Transverse colon (tissue), 4 donors: ENCODE measurements around the gene GPR143. TPM values are rescaled to one million over a fixed set of nuclear protein-coding genes. Genes with fewer than 3 reads are reported as not detected.

Experiments used
- DNase-seq: peaks from one replicate; pipeline ENCODE4 v3.0.0-alpha.2; 2019
- H3K27ac ChIP-seq, 4 donors: fragments of 200-600 bp; sonication (generic); 2 replicates each; pipeline ENCODE4 v1.5.1; 2016 to 2018; ENCODE audit warnings: inconsistent platforms in 4 of 4
- H3K27me3 ChIP-seq: fragments of 200-600 bp; sonication (generic); 2 replicates; pipeline ENCODE4 v1.5.1; 2017; ENCODE audit warnings: inconsistent platforms
- H3K36me3 ChIP-seq, 4 donors: fragments of 200-600 bp; sonication (generic); 2 replicates each; pipeline ENCODE4 v1.5.1; 2017 to 2019; ENCODE audit warnings: inconsistent platforms in 4 of 4
- H3K4me1 ChIP-seq, 4 donors: fragments of 200-600 bp; sonication (generic); 2 replicates each; pipeline ENCODE4 v1.5.1; 2017 to 2020; ENCODE audit warnings: inconsistent platforms in 4 of 4
- H3K4me3 ChIP-seq, 4 donors: fragments of 200-600 bp; sonication (generic); 1 replicate in 1 of 4; 2 replicates in 3 of 4; pipeline versions ENCODE4 v1.5.1 to v1.6.1; 2017 to 2019; ENCODE audit warnings: inconsistent platforms in 4 of 4
- H3K9me3 ChIP-seq, 2 donors: fragments of 200-600 bp; sonication (generic); 2 replicates each; pipeline ENCODE4 v1.5.1; 2017 to 2019; ENCODE audit warnings: inconsistent platforms in 2 of 2
- EP300 ChIP-seq: sonication (generic); formaldehyde crosslinking; IDR thresholded peaks from one replicate; pipeline ENCODE4 v1.6.1; 2017; ENCODE audit warnings: antibody characterized with exemption, low read depth
- POLR2A ChIP-seq: fragments of 450-650 bp; IDR thresholded peaks from one replicate; pipeline ENCODE4 v1.6.1; 2016; ENCODE audit warnings: antibody characterized with exemption, mild to moderate bottlenecking, moderate library complexity
- POLR2AphosphoS5 ChIP-seq, 3 donors: sonication (generic); formaldehyde crosslinking; IDR thresholded peaks; one replicate each; pipeline ENCODE4 v1.6.1; 2016; ENCODE audit warnings: antibody characterized with exemption in 3 of 3
- WGBS, 2 donors: methylation state at CpG; one replicate each; pipeline ENCODE4 v1.1.5; 2018; ENCODE audit warnings: low coverage in 1 of 2; 5-methylcytosine and 5-hydroxymethylcytosine counted together
- in situ Hi-C, 4 donors: fragments of 200-750 bp; cut with MboI; loops; one replicate each; pipeline versions ENCODE4 v1.15.0 to v1.15.1; 2017; ENCODE audit warnings: low sequenced_read_pairs in 3 of 4, low pct_ligation_motif_present in 1 of 4, low pct_unique_long_range_greater_than_20kb in 1 of 4
- intact Hi-C: fragments of 100-400 bp; cut with DNase I; formaldehyde crosslinking; loops from one replicate; pipeline ENCODE4 v1.15.1; 2023; ENCODE audit warnings: low total_unique reads
- total RNA-seq, 4 donors: library from RNA; depleted of rRNA; stranded (reverse); fragments of >200 nt; gene quantifications; one replicate each; pipeline ENCODE4 v1.1.0, GENCODE V29; 2016
- TF ChIP-seq, protein P1 (sequence below), 5 experiments: fragments of 200-600 bp in 3 of 5; fragments of 450-650 bp in 2 of 5; sonication (generic) in 3 of 5; IDR thresholded peaks; 1 replicate in 2 of 5; 2 replicates in 3 of 5; pipeline ENCODE4 v1.5.1; 2016 to 2017; ENCODE audit warnings: antibody characterized with exemption in 5 of 5, inconsistent platforms in 3 of 5, mild to moderate bottlenecking in 2 of 5, moderate library complexity in 1 of 5

GPR143 gene
- total RNA-seq, 4 donors from 2014 or later = 1.1 to 1.6 TPM; not detected in 2

DNA sequence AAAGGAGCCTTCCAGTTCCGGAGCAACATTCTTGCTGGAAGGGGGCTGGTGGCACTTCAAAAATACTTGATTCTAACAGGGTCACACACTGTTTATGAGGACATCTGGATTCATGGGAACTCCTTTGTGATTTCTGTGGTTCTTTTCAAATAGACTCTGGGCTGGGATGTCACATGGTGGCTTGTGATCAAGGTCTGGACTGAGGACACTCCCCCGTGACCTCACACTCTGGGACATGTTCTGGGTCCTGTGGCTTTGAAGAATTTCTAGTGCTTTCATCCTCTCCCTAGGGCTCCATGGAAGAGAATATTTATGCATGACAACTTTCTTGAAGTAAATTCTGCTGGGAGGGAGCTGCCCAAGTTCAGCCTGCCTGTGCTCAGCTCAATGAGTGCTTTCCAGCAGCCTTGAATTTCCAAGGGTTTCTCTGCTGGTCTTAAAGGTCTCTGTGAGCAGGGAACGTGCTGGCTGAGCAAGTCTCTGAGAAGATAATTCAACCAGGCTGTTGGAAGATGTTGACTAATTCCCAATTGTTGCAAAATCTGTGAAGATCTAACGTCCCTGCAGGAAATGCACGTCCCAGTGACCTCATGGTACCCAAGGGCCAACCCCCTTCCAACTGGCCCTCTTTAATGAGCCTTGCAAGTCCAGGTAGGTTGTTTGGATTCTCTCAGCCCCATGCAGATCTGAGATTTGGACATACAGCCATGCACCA lies 36.3 kb downstream of the GPR143 start:
- TF ChIP-seq POLR2AphosphoS5 (IDR thresholded peaks at IDR 0.05) = no peak
- TF ChIP-seq, protein P1, sequence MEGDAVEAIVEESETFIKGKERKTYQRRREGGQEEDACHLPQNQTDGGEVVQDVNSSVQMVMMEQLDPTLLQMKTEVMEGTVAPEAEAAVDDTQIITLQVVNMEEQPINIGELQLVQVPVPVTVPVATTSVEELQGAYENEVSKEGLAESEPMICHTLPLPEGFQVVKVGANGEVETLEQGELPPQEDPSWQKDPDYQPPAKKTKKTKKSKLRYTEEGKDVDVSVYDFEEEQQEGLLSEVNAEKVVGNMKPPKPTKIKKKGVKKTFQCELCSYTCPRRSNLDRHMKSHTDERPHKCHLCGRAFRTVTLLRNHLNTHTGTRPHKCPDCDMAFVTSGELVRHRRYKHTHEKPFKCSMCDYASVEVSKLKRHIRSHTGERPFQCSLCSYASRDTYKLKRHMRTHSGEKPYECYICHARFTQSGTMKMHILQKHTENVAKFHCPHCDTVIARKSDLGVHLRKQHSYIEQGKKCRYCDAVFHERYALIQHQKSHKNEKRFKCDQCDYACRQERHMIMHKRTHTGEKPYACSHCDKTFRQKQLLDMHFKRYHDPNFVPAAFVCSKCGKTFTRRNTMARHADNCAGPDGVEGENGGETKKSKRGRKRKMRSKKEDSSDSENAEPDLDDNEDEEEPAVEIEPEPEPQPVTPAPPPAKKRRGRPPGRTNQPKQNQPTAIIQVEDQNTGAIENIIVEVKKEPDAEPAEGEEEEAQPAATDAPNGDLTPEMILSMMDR (IDR thresholded peaks at IDR 0.05) = no peak
- no peak for TF ChIP-seq EP300
- TF ChIP-seq POLR2A = no peak
- 66% methylated on average over 5 of the region's 5 CpGs; no CpG with 5 or more reads in 1 of the 2 donors for WGBS, 2 donors
- no peaks in the 10 kb centered on the region for H3K36me3 ChIP-seq
- no peaks in the 10 kb centered on the region for H3K9me3 ChIP-seq
- in situ Hi-C loops = no loop called here
- H3K4me1 ChIP-seq = no peaks in the 10 kb centered on the region
- no peaks in the 10 kb centered on the region for H3K27me3 ChIP-seq
- no peak overlapping the region for H3K27ac ChIP-seq
- H3K4me3 ChIP-seq = no peak overlapping the region
- intact Hi-C loops = no loop called here
- DNase-seq = no peak

DNA sequence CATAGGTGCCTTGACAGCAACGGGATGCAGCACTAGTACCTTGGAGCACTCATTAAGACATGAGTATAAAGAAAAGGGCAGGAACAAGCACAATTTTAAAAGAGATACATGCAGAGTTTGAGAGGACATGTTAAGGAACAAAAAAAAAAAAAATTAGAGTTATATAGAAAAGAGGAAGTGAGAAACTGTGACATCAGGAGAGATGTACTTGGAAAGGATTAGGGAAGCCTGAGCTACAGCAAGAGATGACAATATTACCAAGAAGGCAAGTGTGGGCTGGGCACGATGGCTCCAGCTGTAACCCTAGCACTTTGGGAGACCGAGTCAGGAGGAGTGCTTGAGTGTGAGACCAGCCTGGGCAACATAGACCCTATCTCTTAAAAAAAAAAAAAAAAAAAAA lies 37.4 kb downstream of the GPR143 start:
- Histone ChIP-seq H3K36me3 (no peaks in the 10 kb centered on the region), H3K27ac (no peak overlapping the region), H3K9me3 (no peaks in the 10 kb centered on the region), H3K27me3 (no peaks in the 10 kb centered on the region), H3K4me3 (no peak overlapping the region), H3K4me1 (no peaks in the 10 kb centered on the region)
- intact Hi-C loops (no loop called here), in situ Hi-C loops (no loop called here)
- DNase-seq = no peak
- WGBS, 2 donors = 71% methylated on average over 3 of the region's 3 CpGs; no CpG with 5 or more reads in 1 of the 2 donors
- TF ChIP-seq POLR2A (no peak), EP300 (no peak), POLR2AphosphoS5 (IDR thresholded peaks at IDR 0.05) (no peak)
- TF ChIP-seq, protein P1 (IDR thresholded peaks at IDR 0.05) = no peak

DNA sequence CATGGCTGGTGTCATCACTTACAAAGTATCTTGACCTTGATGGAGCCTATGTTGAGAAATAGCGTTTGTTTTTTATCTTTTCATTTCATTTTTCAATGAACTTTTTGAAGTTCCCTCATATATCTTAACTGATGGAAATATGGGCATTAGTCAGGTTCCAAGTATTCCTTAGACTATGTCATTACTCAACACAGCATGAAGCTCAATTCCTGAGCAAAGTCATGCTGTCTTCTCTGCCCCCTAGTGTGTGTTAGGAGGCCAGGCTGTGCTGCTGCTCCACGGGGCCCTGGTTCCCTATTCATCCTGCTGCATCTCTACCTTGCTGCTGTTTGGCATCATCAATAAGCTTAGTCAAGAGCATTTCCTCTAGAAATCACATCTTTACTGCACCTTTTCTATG lies 40.9 kb downstream of the GPR143 start:
- H3K9me3 ChIP-seq = no peaks in the 10 kb centered on the region
- TF ChIP-seq EP300 (no peak), POLR2AphosphoS5 (IDR thresholded peaks at IDR 0.05) (no peak), POLR2A (no peak)
- TF ChIP-seq, protein P1 (IDR thresholded peaks at IDR 0.05) = no peak

DNA sequence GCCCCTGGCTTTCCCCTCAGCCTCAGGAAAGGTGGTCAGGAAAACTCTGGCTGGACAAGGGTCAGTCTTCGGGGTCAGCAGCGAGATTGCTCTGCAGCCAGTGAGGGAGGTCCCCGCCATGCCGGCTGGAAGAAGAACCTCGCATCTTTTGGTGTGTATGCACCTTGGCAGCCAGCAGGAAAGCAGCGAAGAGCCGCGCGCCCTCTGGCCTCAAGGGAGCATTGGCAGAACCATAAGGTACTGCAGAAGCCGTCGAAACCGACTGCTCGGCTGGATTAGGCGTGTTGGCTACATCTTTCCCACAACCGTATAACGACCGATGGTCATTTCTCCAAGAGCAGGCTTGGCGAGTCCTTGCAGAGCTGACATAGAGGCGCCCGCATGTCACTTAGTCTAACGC lies 48.3 kb downstream of the GPR143 start:
- intact Hi-C loops = no loop called here
- H3K27ac ChIP-seq = no peak overlapping the region
- in situ Hi-C loops = loop anchor here in 2 of 4 donors (25.0 kb wide), 2 partner anchors 755 to 905 kb away; partner anchors contain the start of gene FAM9A (in 1 of the 2)
- H3K9me3 ChIP-seq = no peaks in the 10 kb centered on the region
- no peak for DNase-seq
- no peaks in the 10 kb centered on the region for H3K36me3 ChIP-seq
- no peaks in the 10 kb centered on the region for H3K27me3 ChIP-seq
- H3K4me1 ChIP-seq = no peaks in the 10 kb centered on the region
- 96% methylated on average over 21 of the region's 21 CpGs; no CpG with 5 or more reads in 1 of the 2 donors for WGBS, 2 donors
- TF ChIP-seq POLR2A (no peak), EP300 (no peak), POLR2AphosphoS5 (IDR thresholded peaks at IDR 0.05) (no peak)
- TF ChIP-seq, protein P1 (IDR thresholded peaks at IDR 0.05) = no peak
- H3K4me3 ChIP-seq = no peak overlapping the region

More for the DNA sequence above, 40.9 kb downstream of the GPR143 start:
- no peak for DNase-seq
- WGBS, 2 donors = 69 to 86% methylated on average over 1 to 2 of the region's 2 CpGs
- no peak overlapping the region for H3K27ac ChIP-seq
- in situ Hi-C loops (loop anchor here in 2 of 4 donors (25.0 kb wide), 2 partner anchors 762 to 912 kb away; partner anchors contain the start of gene FAM9A (in 1 of the 2)), intact Hi-C loops (no loop called here)
- H3K4me3 ChIP-seq = no peak overlapping the region
- H3K27me3 ChIP-seq = no peaks in the 10 kb centered on the region
- H3K36me3 ChIP-seq = no peaks in the 10 kb centered on the region
- H3K4me1 ChIP-seq = no peaks in the 10 kb centered on the region
